Left ventricle myocardium inferior (tissue), 1 donor: ENCODE results near the gene C7orf33. TPM values are rescaled to one million over a fixed set of nuclear protein-coding genes. Genes with fewer than 3 reads are reported as not detected.

Source experiments
- DNase-seq: peaks from one replicate; pipeline ENCODE4 v3.0.0-alpha.2; 2020
- H3K27ac ChIP-seq: fragments of 200-600 bp; replicated peaks from 2 replicates; pipeline ENCODE4 v1.8.0; 2021
- H3K27me3 ChIP-seq: fragments of 200-600 bp; 2 replicates; pipeline ENCODE4 v1.8.0; 2021; ENCODE audit warnings: low read depth
- H3K36me3 ChIP-seq: fragments of 200-600 bp; 2 replicates; pipeline ENCODE4 v1.8.0; 2021
- H3K4me1 ChIP-seq: fragments of 200-600 bp; 2 replicates; pipeline ENCODE4 v1.8.0; 2021
- H3K4me3 ChIP-seq: fragments of 200-600 bp; 2 replicates; pipeline ENCODE4 v1.8.0; 2021; ENCODE audit warnings: mild to moderate bottlenecking, moderate library complexity
- H3K9me3 ChIP-seq: fragments of 200-600 bp; replicated peaks from 2 replicates; pipeline ENCODE4 v1.8.0; 2021
- intact Hi-C: fragments of 100-400 bp; cut with micrococcal nuclease; formaldehyde crosslinking; loops from one replicate; pipeline ENCODE4 v1.11.0; 2022
- total RNA-seq: library from RNA; stranded (reverse); fragmentation: NEBNext Ultra II Directional; extraction: Animal tissue kit (Norgen Biotek cat#: 25700); gene quantifications from one replicate; pipeline ENCODE4 v1.2.1, GENCODE V29; 2021
- TF ChIP-seq, protein P1 (sequence below): fragments of 200-600 bp; IDR thresholded peaks from 2 replicates; pipeline ENCODE4 v1.8.0; 2021; ENCODE audit warnings: antibody characterized with exemption, mild to moderate bottlenecking, borderline replicate concordance
- donor health status: DM: no; HTN: yes; CAD: no; lungs with severe emphysema.

The C7orf33 gene
- total RNA-seq, 1 donor from 2014 or later: not detected

DNA sequence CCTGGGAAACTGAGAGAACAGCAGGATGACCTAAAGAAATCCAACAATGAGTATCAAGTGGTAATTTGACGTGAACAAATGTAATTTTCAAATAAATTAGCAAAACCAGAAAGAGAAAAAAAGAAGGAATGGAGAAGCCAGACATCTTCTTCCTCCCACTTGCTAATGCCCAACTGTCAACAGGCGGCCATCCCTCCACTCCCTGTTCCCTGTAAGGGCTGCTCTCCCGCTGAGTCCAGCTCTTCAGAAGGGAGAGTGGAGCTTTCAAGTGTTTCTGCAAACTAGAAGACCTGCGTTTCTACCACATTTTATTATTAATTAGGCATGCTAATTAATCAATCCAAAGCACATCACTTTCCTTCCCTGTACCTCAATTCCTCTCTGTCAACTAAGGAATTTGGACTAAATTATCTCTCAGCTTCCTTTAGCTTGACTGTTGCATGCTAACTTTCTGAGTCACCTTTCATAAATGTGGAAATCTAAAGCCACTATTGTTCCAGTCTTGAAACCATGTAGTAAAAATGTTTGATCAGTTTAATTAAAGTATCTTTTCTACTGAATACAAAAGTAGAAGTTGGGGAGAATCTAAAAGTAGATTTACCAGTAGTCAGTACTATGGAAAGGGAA is 59.8 kb downstream of the C7orf33 start:
- Histone ChIP-seq H3K27me3 (peaks cover 23% of the 10 kb centered on the region), H3K36me3 (no peaks in the 10 kb centered on the region), H3K4me1 (no peaks in the 10 kb centered on the region), H3K4me3 (no peak overlapping the region), H3K27ac (no peak overlapping the region), H3K9me3 (no peaks in the 10 kb centered on the region)
- intact Hi-C loops: no loop called here
- TF ChIP-seq, protein P1, sequence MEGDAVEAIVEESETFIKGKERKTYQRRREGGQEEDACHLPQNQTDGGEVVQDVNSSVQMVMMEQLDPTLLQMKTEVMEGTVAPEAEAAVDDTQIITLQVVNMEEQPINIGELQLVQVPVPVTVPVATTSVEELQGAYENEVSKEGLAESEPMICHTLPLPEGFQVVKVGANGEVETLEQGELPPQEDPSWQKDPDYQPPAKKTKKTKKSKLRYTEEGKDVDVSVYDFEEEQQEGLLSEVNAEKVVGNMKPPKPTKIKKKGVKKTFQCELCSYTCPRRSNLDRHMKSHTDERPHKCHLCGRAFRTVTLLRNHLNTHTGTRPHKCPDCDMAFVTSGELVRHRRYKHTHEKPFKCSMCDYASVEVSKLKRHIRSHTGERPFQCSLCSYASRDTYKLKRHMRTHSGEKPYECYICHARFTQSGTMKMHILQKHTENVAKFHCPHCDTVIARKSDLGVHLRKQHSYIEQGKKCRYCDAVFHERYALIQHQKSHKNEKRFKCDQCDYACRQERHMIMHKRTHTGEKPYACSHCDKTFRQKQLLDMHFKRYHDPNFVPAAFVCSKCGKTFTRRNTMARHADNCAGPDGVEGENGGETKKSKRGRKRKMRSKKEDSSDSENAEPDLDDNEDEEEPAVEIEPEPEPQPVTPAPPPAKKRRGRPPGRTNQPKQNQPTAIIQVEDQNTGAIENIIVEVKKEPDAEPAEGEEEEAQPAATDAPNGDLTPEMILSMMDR: no peak
- DNase-seq: no peak

GRCh38 chr7:148652773-148653172 is 62.2 kb downstream of the C7orf33 start:
- TF ChIP-seq, protein P1: no peak
- no peaks in the 10 kb centered on the region for H3K4me1 ChIP-seq
- peaks cover 19% of the 10 kb centered on the region for H3K27me3 ChIP-seq
- no peak overlapping the region for H3K4me3 ChIP-seq
- H3K27ac ChIP-seq: no peak overlapping the region
- no peaks in the 10 kb centered on the region for H3K9me3 ChIP-seq
- intact Hi-C loops: no loop called here
- DNase-seq: no peak
- H3K36me3 ChIP-seq: no peaks in the 10 kb centered on the region

DNA sequence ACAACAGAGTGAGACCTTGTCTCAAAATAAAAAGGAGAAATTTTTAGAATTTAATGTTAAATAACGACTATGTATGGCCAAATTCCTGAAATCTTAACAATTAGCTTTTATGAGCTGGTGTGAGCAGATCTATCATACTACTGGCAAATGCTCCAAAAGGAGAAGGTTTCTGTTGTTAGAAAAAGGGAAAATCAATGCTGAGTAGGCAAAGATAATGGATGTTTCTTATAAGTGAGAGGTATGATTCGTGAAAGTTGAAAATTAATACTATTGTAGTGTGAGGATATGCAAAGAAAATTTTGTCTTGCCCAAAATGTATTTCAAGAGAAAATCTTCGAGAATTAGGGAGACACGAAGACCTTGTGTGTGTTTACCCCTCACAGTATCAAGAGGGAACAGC is 67.4 kb downstream of the C7orf33 start:
- H3K27ac ChIP-seq: no peak overlapping the region
- no peak overlapping the region for H3K4me3 ChIP-seq
- DNase-seq: no peak
- intact Hi-C loops: no loop called here
- no peaks in the 10 kb centered on the region for H3K27me3 ChIP-seq
- no peaks in the 10 kb centered on the region for H3K36me3 ChIP-seq
- H3K9me3 ChIP-seq: no peaks in the 10 kb centered on the region
- TF ChIP-seq, protein P1: no peak
- H3K4me1 ChIP-seq: no peaks in the 10 kb centered on the region

- peaks cover 10% of the 10 kb centered on the region for H3K4me1 ChIP-seq
- no peaks in the 10 kb centered on the region for H3K36me3 ChIP-seq
- DNase-seq: no peak
- no peak overlapping the region for H3K4me3 ChIP-seq
- TF ChIP-seq, protein P1: no peak
- H3K27me3 ChIP-seq: no peaks in the 10 kb centered on the region
- intact Hi-C loops: no loop called here
- no peaks in the 10 kb centered on the region for H3K9me3 ChIP-seq
- no peak overlapping the region for H3K27ac ChIP-seq
Measured at GRCh38 chr7:148661471-148661870, 70.9 kb downstream of the C7orf33 start.

DNA sequence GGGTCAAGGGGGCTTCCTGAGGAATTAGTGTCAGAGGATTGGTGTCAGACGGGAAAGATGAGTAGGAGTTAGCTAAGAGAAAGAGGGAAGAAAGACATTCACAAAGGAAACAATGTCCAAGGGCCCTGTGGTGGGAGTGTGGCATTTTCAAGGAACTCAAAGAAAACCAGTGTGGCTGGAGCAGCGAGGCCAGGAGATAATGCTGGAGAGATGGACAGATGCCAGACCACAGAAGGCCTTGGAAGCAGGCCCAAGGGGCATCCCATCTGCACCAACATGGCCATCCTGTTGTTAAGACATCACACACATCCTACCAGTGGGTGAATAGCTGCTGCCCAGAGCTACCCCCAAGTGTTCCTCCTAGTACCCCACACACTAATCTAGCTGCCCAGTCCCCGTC is 72.1 kb downstream of the C7orf33 start:
- Histone ChIP-seq H3K4me3 (no peak overlapping the region), H3K27ac (no peak overlapping the region), H3K27me3 (no peaks in the 10 kb centered on the region), H3K9me3 (no peaks in the 10 kb centered on the region), H3K36me3 (no peaks in the 10 kb centered on the region), H3K4me1 (peaks cover 10% of the 10 kb centered on the region)
- TF ChIP-seq, protein P1: no peak
- intact Hi-C loops: no loop called here
- no peak for DNase-seq
